HCT116 (cell line): ENCODE measurements around the gene C2orf76. TPM values are rescaled to one million over a fixed set of nuclear protein-coding genes. Genes with fewer than 3 reads are reported as not detected.

ENCODE experiments used
- ATAC-seq: fragments of 200-7000 bp; cut with Tn5 transposase; 2 replicates; pipeline ENCODE4 v1.9.1; 2020; ENCODE audit warnings: mild to moderate bottlenecking, moderate library complexity
- BruUV-seq: library from RNA; stranded (reverse); fragments of 400-500 nt; replicated peaks from 2 replicates; lab custom pipeline; 2021; lab: Mats Ljungman, UMichigan
- CTCF ChIA-PET: fragments of 300-600 bp; sonication (Branson Sonifier 250); formaldehyde crosslinking; loops from one replicate; lab custom pipeline; 2021; ENCODE audit warnings: antibody characterized with exemption; lab: Charles Lee
- POLR2A ChIA-PET: fragments of 300-600, 350-600 bp; sonication (Branson Sonifier 250); formaldehyde crosslinking; loops from one replicate; lab custom pipeline; 2021; ENCODE audit warnings: antibody characterized with exemption; lab: Charles Lee
- RAD21 ChIA-PET, 2 experiments: fragments of 300-600 bp; sonication (Branson Sonifier 250); formaldehyde crosslinking; loops; one replicate each; lab custom pipeline; 2023; ENCODE audit warnings: low total read pairs in 2 of 2; ENCODE audit not compliant: uncharacterized antibody in 2 of 2, unreplicated experiment in 2 of 2, low non-redundant PET in 1 of 2; lab: Charles Lee
- DNase-seq: peaks from one replicate; pipeline ENCODE4 v3.0.0-alpha.2; 2010; ENCODE audit warnings: low read depth, low spot score
- H2AFZ ChIP-seq: fragments of 200-600 bp; shearing (Covaris generic), sonication (generic); 2 replicates; pipeline ENCODE4 v1.6.1; 2017; ENCODE audit warnings: low read depth, mixed run types, mixed read lengths, antibody characterized with exemption, low read length; ENCODE audit not compliant: poor library complexity, severe bottlenecking
- H3K27ac ChIP-seq: 2 replicates; pipeline ENCODE4 v1.5.1; 2012; ENCODE audit warnings: low read depth, low read length
- H3K27me3 ChIP-seq: fragments of 200-600 bp; sonication (generic); 2 replicates; pipeline ENCODE4 v1.6.1; 2016; ENCODE audit warnings: mixed run types, low read length, mixed read lengths; ENCODE audit not compliant: insufficient read depth
- H3K36me3 ChIP-seq, 2 experiments: fragments of 200-500 bp in 1 of 2; fragments of 200-600 bp in 1 of 2; sonication (Bioruptor generic) in 1 of 2; sonication (generic) in 1 of 2; 2 replicates each; pipeline versions ENCODE4 v1.5.1 to v1.6.1; 2014 to 2016; ENCODE audit warnings: low read length in 2 of 2, inconsistent platforms in 1 of 2, mixed read lengths in 1 of 2, mixed run types in 1 of 2; ENCODE audit not compliant: insufficient read depth in 2 of 2, control insufficient read depth in 1 of 2
- H3K4me1 ChIP-seq, 2 experiments: fragments of 200-600 bp in 1 of 2; sonication (generic) in 1 of 2; 2 replicates each; pipeline versions ENCODE4 v1.5.1 to v1.6.1; 2012 to 2017; ENCODE audit warnings: low read length in 2 of 2, inconsistent platforms in 1 of 2, mild to moderate bottlenecking in 1 of 2, mixed read lengths in 1 of 2, mixed run types in 1 of 2, moderate library complexity in 1 of 2; ENCODE audit not compliant: insufficient read depth in 2 of 2, control insufficient read depth in 1 of 2
- H3K4me2 ChIP-seq: fragments of 200-600 bp; sonication (generic); 2 replicates; pipeline ENCODE4 v1.6.1; 2017; ENCODE audit warnings: mixed run types, low read length, mixed read lengths
- H3K4me3 ChIP-seq, 2 experiments: fragments of 200-600 bp in 1 of 2; sonication (generic) in 1 of 2; replicated peaks in 1 of 2; 2 replicates each; pipeline ENCODE4 v1.5.1; 2011 to 2016; ENCODE audit warnings: low read length in 2 of 2, control low read depth in 1 of 2, low read depth in 1 of 2, mild to moderate bottlenecking in 1 of 2, mixed read lengths in 1 of 2, mixed run types in 1 of 2
- H3K79me2 ChIP-seq: fragments of 200-600 bp; sonication (generic); 2 replicates; pipeline ENCODE4 v1.6.1; 2017; ENCODE audit warnings: mild to moderate bottlenecking, mixed run types, low read length, moderate library complexity, mixed read lengths; ENCODE audit not compliant: insufficient read depth
- H3K9ac ChIP-seq: fragments of 200-600 bp; sonication (generic); 2 replicates; pipeline ENCODE4 v1.6.1; 2016; ENCODE audit warnings: low read length, mixed read lengths
- H3K9me2 ChIP-seq: fragments of 200-600 bp; sonication (generic), shearing (Covaris generic); 2 replicates; pipeline ENCODE4 v1.6.1; 2017; ENCODE audit warnings: mixed run types, mild to moderate bottlenecking, moderate library complexity; ENCODE audit not compliant: insufficient read depth
- H3K9me3 ChIP-seq, 2 experiments: fragments of 200-500 bp in 1 of 2; fragments of 200-600 bp in 1 of 2; sonication (Bioruptor generic) in 1 of 2; sonication (generic) in 1 of 2; 2 replicates each; pipeline ENCODE4 v1.6.1; 2014 to 2017; ENCODE audit warnings: low read length in 2 of 2, mixed read lengths in 2 of 2, inconsistent platforms in 1 of 2, low read depth in 1 of 2, mild to moderate bottlenecking in 1 of 2, mixed run types in 1 of 2, moderate library complexity in 1 of 2; ENCODE audit not compliant: control insufficient read depth in 1 of 2, insufficient read depth in 1 of 2
- H4K20me1 ChIP-seq: fragments of 200-600 bp; sonication (generic), shearing (Covaris generic); 2 replicates; pipeline ENCODE4 v1.6.1; 2017; ENCODE audit warnings: mixed run types, mild to moderate bottlenecking, moderate library complexity; ENCODE audit not compliant: insufficient read depth
- CEBPB ChIP-seq: IDR thresholded peaks from 2 replicates; pipeline ENCODE4 v1.6.1; 2012; ENCODE audit warnings: low read depth
- EGR1 ChIP-seq: IDR thresholded peaks from 2 replicates; pipeline ENCODE4 v1.6.1; 2012; ENCODE audit warnings: low read depth
- EZH2 ChIP-seq: fragments of 200-600 bp; sonication (generic); IDR thresholded peaks from 2 replicates; pipeline ENCODE4 v1.6.1; 2017; ENCODE audit warnings: antibody characterized with exemption, mixed run types
- FOSL1 ChIP-seq: IDR thresholded peaks from 2 replicates; pipeline ENCODE4 v1.6.1; 2012; ENCODE audit warnings: low read depth
- JUND ChIP-seq: IDR thresholded peaks from 2 replicates; pipeline ENCODE4 v1.6.1; 2012
- MAX ChIP-seq: IDR thresholded peaks from 2 replicates; pipeline ENCODE4 v1.6.1; 2012
- POLR2A ChIP-seq: IDR thresholded peaks from 2 replicates; pipeline ENCODE4 v1.7.0; 2011; ENCODE audit warnings: borderline replicate concordance; ENCODE audit not compliant: insufficient read depth, insufficient read length; ENCODE audit errors: extremely low read depth
- REST ChIP-seq: IDR thresholded peaks from 2 replicates; pipeline ENCODE4 v1.6.1; 2012; ENCODE audit warnings: low read depth
- SIN3A ChIP-seq: IDR thresholded peaks from 2 replicates; pipeline ENCODE4 v1.6.1; 2012; ENCODE audit warnings: low read depth
- SRF ChIP-seq: IDR thresholded peaks from 2 replicates; pipeline ENCODE4 v1.6.1; 2012; ENCODE audit warnings: low read depth
- ZNF274 ChIP-seq: fragments of 200-500 bp; sonication (Bioruptor generic); IDR thresholded peaks from 2 replicates; pipeline ENCODE4 v1.6.1; 2014; ENCODE audit warnings: mild to moderate bottlenecking, low read depth, low read length, inconsistent platforms
- intact Hi-C: fragments of 100-400 bp; cut with micrococcal nuclease; formaldehyde crosslinking; loops from 2 replicates; pipeline ENCODE4 v1.10.0; 2022
- total RNA-seq: library from RNA; stranded (reverse); gene quantifications from one replicate; pipeline ENCODE4 v1.2.1, GENCODE V29; 2021; ENCODE audit not compliant: unreplicated experiment
- TF ChIP-seq, protein P1 (sequence below): IDR thresholded peaks from 2 replicates; pipeline ENCODE4 v1.6.1; 2012
- TF ChIP-seq, protein P2 (sequence below), 3 experiments: fragments of 200-600 bp in 1 of 3; sonication (generic) in 1 of 3; IDR thresholded peaks in 2 of 3; conservative IDR thresholded peaks in 1 of 3; 2 replicates each; pipeline ENCODE4 v1.5.1; 2012 to 2017; ENCODE audit warnings: low read depth in 2 of 3, low read length in 2 of 3, antibody characterized with exemption in 1 of 3, borderline replicate concordance in 1 of 3, control low read depth in 1 of 3, mild to moderate bottlenecking in 1 of 3, mixed read lengths in 1 of 3, mixed run types in 1 of 3, moderate library complexity in 1 of 3; ENCODE audit not compliant: insufficient read depth in 1 of 3

The C2orf76 gene
- total RNA-seq, 1 experiment from 2014 or later = 10.5 TPM

GRCh38 chr2:119256582-119256921 lies 110.1 kb downstream of the C2orf76 start:
- RAD21 ChIA-PET = no interaction called here
- Histone ChIP-seq H3K36me3 (peaks cover 0 to 21% of the 10 kb centered on the region in 2 experiments; a peak in 1 of 4 replicates), H3K27me3 (no peaks in the 10 kb centered on the region), H3K27ac (peak overlapping the region; percentile 25), H3K4me2 (peak overlapping the region; percentile 67; the same call in 1 of the 2 replicates), H3K79me2 (peaks cover 12% of the 10 kb centered on the region; the same call in 1 of the 2 replicates), H3K4me1 (peaks cover 45 to 80% of the 10 kb centered on the region in 2 experiments), H3K9ac (no peak overlapping the region), H2AFZ (no peak overlapping the region), H4K20me1 (no peaks in the 10 kb centered on the region; the same call in 1 of the 2 replicates), H3K4me3 (no peak overlapping the region), H3K9me2 (no peaks in the 10 kb centered on the region), H3K9me3 (no peaks in the 10 kb centered on the region)
- POLR2A ChIA-PET = no interaction called here
- intact Hi-C loops = no loop called here
- no peak for DNase-seq
- CTCF ChIA-PET = no interaction called here
- BruUV-seq = no TSS peak
- no peak for ATAC-seq
- TF ChIP-seq SIN3A = no peak
- no peak for TF ChIP-seq CEBPB
- no peak for TF ChIP-seq EZH2
- no peak for TF ChIP-seq SRF
- TF ChIP-seq POLR2A = no peak
- TF ChIP-seq MAX = no peak
- TF ChIP-seq EGR1 = no peak
- no peak for TF ChIP-seq ZNF274
- TF ChIP-seq, protein P1, sequence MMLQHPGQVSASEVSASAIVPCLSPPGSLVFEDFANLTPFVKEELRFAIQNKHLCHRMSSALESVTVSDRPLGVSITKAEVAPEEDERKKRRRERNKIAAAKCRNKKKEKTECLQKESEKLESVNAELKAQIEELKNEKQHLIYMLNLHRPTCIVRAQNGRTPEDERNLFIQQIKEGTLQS = no peak
- no peak for TF ChIP-seq JUND
- TF ChIP-seq, protein P2, sequence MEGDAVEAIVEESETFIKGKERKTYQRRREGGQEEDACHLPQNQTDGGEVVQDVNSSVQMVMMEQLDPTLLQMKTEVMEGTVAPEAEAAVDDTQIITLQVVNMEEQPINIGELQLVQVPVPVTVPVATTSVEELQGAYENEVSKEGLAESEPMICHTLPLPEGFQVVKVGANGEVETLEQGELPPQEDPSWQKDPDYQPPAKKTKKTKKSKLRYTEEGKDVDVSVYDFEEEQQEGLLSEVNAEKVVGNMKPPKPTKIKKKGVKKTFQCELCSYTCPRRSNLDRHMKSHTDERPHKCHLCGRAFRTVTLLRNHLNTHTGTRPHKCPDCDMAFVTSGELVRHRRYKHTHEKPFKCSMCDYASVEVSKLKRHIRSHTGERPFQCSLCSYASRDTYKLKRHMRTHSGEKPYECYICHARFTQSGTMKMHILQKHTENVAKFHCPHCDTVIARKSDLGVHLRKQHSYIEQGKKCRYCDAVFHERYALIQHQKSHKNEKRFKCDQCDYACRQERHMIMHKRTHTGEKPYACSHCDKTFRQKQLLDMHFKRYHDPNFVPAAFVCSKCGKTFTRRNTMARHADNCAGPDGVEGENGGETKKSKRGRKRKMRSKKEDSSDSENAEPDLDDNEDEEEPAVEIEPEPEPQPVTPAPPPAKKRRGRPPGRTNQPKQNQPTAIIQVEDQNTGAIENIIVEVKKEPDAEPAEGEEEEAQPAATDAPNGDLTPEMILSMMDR (IDR thresholded peaks at IDR 0.05 in 2 of 3, conservative IDR thresholded peaks at IDR 0.05 in 1 of 3; ENCODE audit: borderline replicate concordance in 1 of 3, insufficient read depth in 1 of 3, low read depth in 2 of 3, low read length in 2 of 3) = no peak
- no peak for TF ChIP-seq FOSL1
- no peak for TF ChIP-seq REST
